ENCODE results near the gene NBEA.
A peak's percentile ranks its signal among the peaks of the same experiment; 100 is the strongest.

NBEA gene

DNA sequence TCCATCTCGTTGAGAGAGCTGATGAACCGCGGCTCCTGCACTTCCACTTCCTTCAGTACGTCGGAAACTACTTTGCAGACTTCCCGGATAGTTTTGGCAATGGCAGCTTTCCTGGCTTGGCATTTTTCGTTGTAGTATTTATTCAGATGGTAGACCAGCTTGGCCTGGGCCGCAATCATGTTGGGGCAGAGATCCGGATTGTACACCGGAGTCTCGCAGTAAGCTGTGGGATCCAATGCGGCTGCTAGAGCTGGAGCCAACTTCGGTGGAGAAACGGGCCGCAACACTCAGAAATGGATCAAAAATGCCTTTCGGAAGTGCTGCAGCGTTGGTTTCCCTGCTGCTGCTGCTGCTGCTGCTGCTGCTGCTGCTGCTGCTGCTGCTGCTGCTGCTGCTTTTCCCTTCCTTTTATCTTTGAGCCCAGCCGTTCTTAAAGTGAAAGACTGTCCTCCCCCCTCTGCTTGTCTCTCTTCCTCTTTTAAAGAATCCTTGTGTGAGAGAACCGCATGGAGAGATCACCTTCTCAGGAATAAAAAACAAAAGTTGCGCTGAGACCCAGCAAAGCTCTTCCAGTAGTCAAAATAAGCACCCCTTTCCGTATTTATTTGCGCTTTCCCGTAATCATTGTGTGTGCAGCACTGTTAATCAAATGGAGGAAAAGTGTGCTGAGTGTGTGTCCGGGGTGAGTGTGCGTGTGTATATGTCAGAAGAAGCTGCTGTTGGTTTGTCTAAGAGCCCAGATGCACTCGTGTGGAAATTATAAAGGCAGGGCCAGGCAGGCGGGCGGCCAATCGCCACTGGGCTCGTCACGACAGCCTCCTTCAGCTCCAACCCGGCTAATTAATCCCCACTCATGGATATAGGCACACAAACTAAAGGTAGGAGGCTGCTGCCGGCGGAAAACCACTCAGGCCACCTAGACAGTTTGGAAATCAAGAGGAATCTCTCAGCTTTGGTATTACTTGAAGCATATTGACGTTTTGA is 534.2 kb downstream of the NBEA start, which contains the start of gene MAB21L1:
Gene MAB21L1 (minus strand): TSS at position 730 of the 984 bp plus-strand sequence. CDS start 551 bp downstream, at position 179.
- DNase-seq (ENCODE audit: low spot score), result no peak

- no peak for DNase-seq (ENCODE audit: low spot score)
Measured at GRCh38 chr13:35477386-35477946, 535.4 kb downstream of the NBEA start.

GRCh38 chr13:35478271-35479037 is 536.4 kb downstream of the NBEA start:
- DNase-seq (ENCODE audit: low spot score), result no peak

DNA sequence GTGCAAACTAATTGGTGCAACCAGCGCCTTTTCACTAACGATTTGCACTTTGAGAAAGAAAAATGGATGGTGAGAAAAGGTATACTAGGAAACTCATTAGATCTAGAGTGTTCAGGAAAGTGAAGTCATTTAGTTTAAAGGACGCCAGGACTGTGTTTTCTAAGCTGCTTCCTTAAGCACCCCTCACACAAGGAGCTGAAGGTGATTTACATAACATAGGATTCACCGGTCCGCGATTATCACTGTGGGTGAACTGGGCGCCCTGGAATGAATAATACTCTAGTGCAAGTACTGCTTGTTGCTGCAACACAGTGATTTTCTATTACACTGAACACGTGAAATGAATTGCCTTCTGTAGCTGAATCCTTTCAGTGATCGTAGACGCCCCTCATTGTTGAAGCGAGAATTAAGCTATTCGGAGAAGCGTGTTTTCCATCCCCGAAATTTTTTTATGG is 537.0 kb downstream of the NBEA start:
- DNase-seq (ENCODE audit: low spot score), result no peak

- DNase-seq (ENCODE audit: low spot score), result no peak
Measured at GRCh38 chr13:35479706-35480105, 537.6 kb downstream of the NBEA start.

DNA sequence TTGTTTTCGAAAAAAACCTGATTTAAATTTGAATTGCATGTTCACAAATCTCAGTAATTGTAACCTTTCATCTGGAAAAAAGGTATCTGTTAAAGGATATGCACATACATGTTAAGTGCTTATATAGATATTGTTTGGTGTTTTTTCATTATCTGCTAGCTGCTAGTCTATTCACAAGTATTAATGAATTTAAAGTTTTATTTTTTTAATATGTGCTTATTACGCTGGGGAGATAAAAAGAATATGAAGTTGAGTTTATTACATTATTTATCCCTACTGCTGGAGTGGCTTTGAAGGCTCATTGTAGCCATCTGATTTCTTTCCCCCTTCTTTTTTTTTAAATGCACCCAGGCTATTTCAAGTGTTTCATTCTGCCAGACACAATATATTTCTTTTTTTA is 538.3 kb downstream of the NBEA start:
- no peak for DNase-seq (ENCODE audit: low spot score)

DNA sequence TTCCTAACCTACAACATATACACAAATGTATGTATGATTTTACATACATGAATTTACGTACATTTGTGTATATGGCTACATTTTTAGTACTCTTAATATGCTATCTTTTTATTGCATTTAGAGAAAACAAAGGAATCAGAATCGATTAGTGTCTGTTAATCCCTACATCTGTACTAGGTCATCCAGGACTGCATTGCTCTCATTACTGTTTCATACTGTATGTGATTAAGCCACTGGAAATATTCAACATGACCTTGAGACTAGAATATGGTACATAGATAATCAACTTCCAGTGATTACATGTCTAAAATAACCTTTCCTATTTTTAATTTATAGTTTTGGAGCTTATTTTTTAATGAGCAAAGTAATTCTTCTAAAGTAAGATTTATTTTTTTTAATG is 539.7 kb downstream of the NBEA start:
- no peak for DNase-seq (ENCODE audit: low spot score)

GRCh38 chr13:35482527-35482926 is 540.5 kb downstream of the NBEA start:
- no peak for DNase-seq (ENCODE audit: low spot score)

DNA sequence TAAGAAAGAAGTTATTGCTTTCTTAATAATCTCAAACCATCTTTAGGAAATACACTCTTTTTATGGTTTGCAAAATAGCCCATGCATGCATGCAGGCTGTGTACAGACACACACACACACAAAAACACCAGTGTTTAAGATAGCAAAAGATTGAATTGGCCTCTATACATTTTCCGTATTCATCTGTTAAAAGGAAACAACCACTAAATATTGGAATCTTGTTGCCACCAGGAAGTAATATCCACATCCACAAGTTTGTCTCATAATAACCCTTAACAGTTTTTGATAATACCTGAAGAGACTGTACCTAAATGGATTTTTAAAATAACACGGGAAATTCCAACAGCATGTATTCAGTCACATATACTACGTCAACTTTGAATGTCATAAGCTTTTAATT is 541.7 kb downstream of the NBEA start:
- DNase-seq (ENCODE audit: low spot score), result no peak

- DNase-seq (ENCODE audit: low spot score), result no peak
Measured at GRCh38 chr13:35484384-35484783, 542.3 kb downstream of the NBEA start.

- DNase-seq (ENCODE audit: low spot score), result no peak
Measured at GRCh38 chr13:35485424-35485823, 543.4 kb downstream of the NBEA start.

- no peak for DNase-seq (ENCODE audit: low spot score)
Measured at GRCh38 chr13:35489050-35489449, 547.0 kb downstream of the NBEA start.

DNA sequence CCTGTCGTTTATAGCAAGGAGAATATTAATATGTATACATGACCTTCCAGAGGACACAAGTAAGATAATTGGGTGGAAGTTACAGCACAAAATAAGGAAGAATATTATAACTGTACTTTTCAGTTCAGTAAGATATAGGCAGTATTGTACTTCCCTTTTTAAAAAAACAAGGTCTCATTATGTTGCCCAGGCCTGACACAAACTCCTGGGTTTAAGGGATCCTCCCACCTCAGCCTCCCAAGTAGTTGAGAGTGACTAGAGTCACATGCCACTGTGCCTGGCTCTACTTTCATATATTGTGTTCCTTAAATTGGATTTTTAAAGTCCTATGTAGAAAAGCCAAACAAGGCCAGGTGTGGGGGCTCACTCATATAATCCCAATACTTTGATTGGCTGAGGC is 553.9 kb downstream of the NBEA start:
- DNase-seq (ENCODE audit: low spot score), result no peak

- DNase-seq (ENCODE audit: low spot score), result no peak
Measured at GRCh38 chr13:35496761-35497386, 554.8 kb downstream of the NBEA start.

- no peak for DNase-seq (ENCODE audit: low spot score)
Measured at GRCh38 chr13:35498231-35498630, 556.2 kb downstream of the NBEA start.

DNA sequence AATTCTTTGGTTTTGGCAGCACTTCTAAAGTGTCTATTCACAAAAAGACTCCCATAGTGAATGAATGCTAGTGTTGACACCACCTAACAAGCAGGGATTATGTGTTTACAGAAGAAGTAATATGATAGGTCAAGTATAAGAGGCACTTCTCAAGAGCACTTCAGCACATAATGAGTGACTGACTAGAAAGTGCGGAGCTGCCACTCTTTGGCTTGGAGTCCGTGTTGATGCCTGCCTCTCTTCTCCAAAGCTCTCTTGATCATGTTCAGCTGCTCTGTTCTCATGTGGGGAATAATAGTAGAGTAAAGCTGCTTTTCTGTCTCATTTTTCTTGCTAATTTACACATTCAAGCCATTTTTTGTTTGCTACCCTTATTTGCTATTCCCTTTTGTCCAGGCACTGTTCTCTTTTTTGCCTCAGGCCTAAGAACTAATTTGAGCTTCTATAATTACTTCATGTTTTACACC is 557.2 kb downstream of the NBEA start:
- DNase-seq (ENCODE audit: low spot score), result no peak

DNA sequence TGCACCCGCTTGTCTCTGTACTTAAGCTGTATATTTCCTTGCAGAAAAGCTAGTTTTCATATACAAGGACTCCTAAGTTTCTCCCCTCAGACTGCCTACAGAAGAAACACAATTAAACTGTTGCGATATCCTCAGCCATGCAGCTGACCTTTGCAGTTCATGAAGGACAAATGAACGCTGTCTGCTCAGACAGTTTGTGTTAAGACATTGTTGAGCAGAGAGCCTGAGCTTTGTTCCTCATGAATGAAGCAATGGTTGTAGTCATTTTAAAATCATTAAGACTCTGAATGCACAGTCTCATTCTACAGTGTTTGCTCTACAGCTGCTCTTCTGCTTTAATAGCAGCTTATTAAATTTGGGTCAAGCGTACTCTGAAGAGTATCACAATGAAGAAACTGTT is 557.6 kb downstream of the NBEA start:
- DNase-seq (ENCODE audit: low spot score), result peak; percentile 8

- DNase-seq (ENCODE audit: low spot score), result no peak
Measured at GRCh38 chr13:35500144-35500543, 558.1 kb downstream of the NBEA start.

DNA sequence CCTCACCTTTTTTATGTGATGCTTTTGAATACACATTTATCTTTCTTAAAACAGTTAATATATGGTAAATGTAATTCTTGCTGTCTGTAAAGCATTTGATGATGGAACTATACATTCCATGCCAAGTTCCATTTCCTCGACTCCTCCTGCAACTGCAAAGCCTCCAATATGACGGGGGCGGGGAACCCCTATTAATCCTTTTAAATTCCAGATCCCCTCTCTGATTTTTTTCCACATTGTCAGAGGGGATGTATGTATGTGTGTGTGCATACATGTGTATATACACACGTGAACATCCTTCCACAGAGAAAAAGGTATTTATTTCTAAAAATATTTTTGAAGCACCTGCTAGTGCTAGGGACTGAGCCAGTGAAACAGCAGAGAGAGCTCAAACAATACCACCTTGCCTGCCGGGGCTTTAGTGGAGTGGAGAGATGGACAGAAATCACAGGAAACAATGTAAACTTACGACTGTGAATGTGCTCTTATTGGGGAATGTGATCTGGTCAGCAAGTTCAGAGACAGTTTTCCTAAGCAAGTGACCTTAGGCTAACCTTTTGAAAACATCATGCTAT is 559.7 kb downstream of the NBEA start:
- DNase-seq (ENCODE audit: low spot score), result no peak

GRCh38 chr13:35502456-35502855 is 560.4 kb downstream of the NBEA start:
- no peak for DNase-seq (ENCODE audit: low spot score)

- no peak for DNase-seq (ENCODE audit: low spot score)
Measured at GRCh38 chr13:35512271-35512920, 570.3 kb downstream of the NBEA start.

Data from COLO829 (cell line).